HG03469 (cell line): ENCODE results near the gene RABL2A.
"Not testable (repeated sequence)": the region's sequence is repeated elsewhere in the genome, so short reads cannot be mapped to it uniquely, and the experiment has no call there.

Experiments
- ATAC-seq: cut with Tn5 transposase; IDR thresholded peaks from one replicate; pipeline ENCODE4 v1.9.1; 2021; ENCODE audit warnings: mild to moderate bottlenecking, moderate library complexity, moderate number of reproducible peaks; ENCODE audit not compliant: unreplicated experiment

Gene RABL2A

DNA sequence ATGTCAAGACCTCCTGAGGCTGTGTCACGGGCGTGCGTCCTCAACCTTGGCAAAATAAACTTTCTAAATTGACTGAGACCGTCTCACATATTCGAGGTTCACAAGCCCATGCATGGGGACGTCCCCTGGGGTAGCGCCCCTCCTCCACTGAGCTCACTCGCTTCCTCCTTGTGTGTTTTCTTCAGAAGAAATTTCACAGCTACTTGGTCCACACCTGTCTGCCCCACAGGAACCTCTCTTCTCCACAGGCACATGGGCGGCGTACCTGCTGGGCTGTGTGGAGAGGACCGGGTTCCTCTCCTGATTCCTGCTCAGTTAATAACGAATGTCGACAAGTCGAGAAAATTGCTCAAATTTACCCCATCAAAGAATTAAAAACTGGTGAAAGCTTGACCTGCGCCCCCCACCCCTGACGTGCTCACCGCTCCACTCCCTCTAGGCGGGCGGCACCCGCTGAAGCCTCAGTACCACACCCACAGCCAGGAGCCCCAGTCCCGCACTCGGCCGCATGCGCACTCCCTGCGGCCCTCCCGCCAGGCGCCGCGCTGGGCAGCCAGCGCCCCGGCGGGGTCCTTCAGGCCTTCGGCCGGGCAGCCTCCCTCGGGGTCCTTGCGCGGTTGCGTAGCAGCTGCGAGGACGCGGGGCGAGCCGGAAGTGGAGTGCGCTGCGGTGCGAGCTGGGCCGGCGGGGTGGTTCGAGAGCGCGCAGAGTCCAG, at the start of gene RABL2A:
Gene RABL2A (plus strand): TSS at position 651 of the 715 bp plus-strand sequence. CDS start 1,341 bp downstream, outside the sequence.
- peak; percentile 90 for ATAC-seq

DNA sequence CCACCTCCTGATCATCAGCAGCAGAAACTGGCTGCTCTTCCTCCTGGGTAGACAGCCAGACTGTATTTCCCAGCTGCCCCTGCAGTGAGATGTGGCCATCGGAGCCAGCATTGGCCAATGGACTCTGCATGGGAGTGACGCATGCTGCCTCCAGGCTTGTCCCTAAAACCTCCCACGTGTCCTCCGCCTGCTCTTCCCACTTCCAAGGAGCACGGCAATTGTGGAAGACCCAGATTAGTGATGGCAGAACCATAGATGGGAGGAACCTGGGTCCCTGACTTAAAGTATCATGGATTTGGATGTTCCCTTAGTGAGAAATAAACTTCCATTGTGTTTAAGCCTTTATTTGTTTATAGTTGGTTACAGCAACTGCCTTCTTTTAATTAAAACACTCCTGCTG, 48.6 kb upstream of the RABL2A start:
- ATAC-seq, result not testable (repeated sequence)

DNA sequence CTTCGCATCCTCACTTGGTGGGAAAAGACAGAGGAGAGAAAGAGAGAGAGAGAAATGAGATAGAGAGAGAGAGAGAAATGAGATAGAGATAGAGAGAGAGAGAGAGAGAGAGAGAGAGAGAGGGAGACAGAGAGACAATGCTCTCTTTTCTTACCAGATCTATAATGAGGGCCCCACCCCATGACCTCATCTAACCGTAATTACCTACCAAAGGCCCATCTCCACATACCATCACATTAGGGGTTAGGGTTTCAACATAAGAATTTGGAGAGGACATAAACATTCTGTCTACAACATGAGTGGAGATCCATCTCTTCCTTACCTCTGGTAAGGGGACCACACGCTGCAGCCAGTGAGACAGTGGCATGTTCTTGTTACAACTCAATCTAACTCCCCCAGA, 44.6 kb upstream of the RABL2A start:
- not testable (repeated sequence) for ATAC-seq

GRCh38 chr2:113583521-113584225, 43.4 kb upstream of the RABL2A start:
- not testable (repeated sequence) for ATAC-seq

DNA sequence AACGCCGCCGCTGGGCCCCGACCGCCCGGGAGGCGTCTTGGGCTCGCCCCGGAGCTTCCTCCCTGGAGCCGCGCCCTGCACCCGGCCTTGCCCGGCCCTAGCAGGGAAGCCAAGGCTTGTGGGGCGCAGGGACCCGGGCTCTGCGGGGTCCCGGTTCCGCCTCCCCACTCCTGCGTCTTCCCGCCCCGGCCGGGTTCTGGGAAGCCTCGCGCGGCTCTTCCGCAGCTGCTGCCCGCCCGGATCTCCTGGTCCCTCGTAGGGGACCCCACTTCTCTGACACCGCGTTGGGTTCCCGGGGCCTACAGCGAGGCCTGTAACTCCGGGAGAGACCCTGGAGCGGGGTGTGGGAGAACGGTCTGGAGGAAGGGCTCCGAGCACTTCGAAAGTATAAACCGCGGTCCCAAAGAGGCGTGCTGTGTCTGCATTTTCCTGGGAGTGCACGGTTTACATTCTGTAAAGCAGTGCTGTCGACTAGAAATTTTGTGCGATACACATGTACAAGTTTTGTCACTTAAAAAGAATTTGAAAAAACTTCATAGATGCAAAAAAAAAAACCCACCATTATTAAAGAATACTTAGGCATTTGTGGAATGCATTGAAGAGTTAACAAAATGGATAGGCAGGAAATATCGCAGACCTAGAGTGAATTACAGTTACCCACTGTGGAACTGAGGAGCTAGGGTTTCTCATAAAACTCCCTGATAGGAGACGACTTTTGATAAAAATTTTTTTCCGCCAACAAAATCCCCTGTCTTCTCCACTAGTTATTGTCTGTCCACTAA, 42.6 kb upstream of the RABL2A start:
- ATAC-seq, result not testable (repeated sequence)

- not testable (repeated sequence) for ATAC-seq
Measured at GRCh38 chr2:113587201-113587600, 39.9 kb upstream of the RABL2A start.

DNA sequence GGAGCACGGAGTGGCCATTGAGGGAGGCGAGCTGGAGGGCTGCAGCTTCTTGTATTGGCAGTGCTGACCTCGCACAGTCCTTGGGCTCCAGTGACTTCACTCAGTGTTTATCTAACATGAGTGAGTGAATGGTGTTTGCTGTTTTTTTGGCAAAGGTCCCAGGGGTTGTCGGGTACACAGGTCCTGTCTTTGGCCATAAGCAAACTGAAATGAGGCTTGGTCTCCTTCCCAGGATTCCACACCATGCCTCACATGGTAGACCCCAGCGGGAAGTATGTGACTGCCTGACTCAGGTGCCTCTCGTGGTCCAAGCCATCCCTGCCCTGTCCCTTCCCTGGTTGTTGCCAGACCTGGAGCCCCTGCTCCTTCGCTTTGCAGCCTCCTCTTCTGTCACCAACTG, 37.5 kb upstream of the RABL2A start:
- ATAC-seq, result not testable (repeated sequence)

GRCh38 chr2:113591926-113592325, 35.1 kb upstream of the RABL2A start:
- not testable (repeated sequence) for ATAC-seq

DNA sequence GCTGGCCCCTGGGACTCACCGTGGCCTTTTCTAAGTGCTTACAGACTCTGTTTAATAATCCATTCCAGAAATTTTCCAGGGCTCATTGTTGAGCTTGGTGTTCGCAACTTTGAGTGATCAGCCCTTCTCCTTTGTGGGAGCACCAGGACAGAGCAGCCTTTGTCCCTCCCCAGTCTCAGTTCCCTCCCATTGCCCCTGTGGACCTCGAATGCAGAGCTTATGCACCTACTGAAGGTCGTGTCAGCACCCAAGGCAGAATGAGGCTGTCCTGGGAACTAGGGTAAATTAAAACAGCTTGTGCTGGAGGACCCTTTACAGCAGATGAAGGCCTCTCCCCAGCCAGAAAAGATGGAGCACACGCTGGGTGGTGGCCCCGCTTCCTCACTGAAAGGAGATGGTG, 33.8 kb upstream of the RABL2A start:
- not testable (repeated sequence) for ATAC-seq

- not testable (repeated sequence) for ATAC-seq
Measured at GRCh38 chr2:113595725-113596124, 31.3 kb upstream of the RABL2A start.

GRCh38 chr2:113597164-113597563, 29.9 kb upstream of the RABL2A start:
- ATAC-seq, result not testable (repeated sequence)

GRCh38 chr2:113597572-113597971, 29.5 kb upstream of the RABL2A start:
- not testable (repeated sequence) for ATAC-seq

- ATAC-seq, result not testable (repeated sequence)
Measured at GRCh38 chr2:113598180-113598579, 28.9 kb upstream of the RABL2A start.

DNA sequence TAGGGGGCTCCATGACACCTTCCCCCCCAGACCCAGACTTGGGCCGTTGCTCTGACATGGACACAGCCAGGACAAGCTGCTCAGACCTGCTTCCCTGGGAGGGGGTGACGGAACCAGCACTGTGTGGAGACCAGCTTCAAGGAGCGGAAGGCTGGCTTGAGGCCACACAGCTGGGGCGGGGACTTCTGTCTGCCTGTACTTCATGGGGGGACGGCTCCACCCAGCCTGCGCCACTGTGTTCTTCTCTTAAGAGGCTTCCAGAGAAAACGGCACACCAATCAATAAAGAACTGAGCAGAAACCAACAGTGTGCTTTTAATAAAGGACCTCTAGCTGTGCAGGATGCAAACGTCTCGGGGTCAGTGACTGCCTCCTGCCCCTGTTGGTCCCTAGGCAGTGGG, 28.3 kb upstream of the RABL2A start:
- ATAC-seq, result not testable (repeated sequence)

DNA sequence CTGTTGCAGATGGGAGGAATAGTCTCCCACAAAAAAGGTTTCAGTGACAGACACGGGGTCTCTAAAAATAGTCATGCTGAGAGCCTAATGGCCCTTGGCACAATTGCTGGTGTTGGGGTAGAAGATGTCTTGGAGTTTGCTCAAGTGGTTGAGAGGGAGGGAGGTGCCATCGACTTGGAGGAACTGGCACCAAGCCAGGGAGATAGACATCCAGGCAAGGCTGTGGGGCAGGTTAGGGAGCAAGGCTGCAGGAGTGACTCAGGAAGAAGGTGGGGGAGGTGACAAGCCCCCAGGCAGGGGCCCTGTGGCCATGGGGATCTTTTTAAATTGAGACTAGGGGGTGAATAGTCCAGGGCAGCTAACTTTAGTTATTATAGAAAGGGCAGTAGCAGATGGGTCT, 27.9 kb upstream of the RABL2A start:
- not testable (repeated sequence) for ATAC-seq

GRCh38 chr2:113602040-113602769, 24.9 kb upstream of the RABL2A start:
- not testable (repeated sequence) for ATAC-seq

GRCh38 chr2:113602869-113603466, 24.1 kb upstream of the RABL2A start:
- no peak for ATAC-seq

DNA sequence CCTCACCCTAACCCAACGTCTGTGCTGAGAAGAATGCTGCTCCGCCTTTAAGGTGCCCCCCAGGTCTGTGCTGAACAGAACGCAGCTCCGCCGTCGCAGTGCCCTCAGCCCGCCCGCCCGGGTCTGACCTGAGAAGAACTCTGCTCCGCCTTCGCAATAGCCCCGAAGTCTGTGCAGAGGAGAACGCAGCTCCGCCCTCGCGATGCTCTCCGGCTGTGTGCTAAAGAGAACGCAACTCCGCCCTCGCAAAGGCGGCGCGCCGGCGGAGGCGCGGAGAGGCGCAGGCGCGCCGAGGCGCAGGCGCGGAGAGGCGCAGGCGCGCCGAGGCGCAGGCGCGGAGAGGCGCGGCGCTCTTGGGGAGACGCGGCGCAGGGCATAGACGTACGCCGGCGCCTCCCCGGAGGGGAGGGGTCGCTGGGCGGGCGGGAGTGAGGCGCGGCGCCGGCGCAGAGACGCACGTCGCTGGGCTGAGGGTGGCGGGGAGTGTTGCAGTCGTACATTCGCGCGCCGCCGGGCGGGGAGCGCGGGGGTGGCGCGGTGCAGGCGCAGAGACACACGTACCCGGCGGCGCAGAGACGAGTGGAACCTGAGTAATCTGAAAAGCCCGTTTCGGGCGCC, 23.5 kb upstream of the RABL2A start:
- peak; percentile 99 for ATAC-seq

GRCh38 chr2:113604085-113604477, 23.0 kb upstream of the RABL2A start:
- ATAC-seq, result not testable (repeated sequence)

DNA sequence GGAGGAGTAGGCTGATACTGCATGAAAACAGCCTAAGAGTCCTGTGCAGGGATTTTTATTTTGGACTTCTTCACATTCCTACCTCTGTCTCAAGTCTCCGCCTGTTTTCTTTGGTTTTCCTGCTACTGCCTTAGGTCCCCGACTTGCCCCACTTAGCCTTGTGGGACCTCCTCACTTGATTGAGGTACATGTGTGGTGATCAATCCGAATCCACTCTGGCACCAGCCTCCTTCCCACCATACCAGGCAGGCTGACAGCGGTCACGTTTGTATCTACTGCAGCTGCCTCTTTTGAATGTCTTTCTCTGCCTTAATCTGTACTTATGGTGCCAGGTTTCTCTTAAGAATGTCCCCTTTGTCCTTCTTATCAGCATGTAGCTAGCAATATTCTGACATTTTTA, 22.4 kb upstream of the RABL2A start:
- not testable (repeated sequence) for ATAC-seq
